ENCODE measurements around the gene MSH5.
"Not testable (repeated sequence)": the region's sequence is repeated elsewhere in the genome, so short reads cannot be mapped to it uniquely, and the experiment has no call there.

The MSH5 gene

GRCh38 chr6:31792761-31793171 is 53.0 kb downstream of the MSH5 start:
- no peak overlapping the region for H3K4me3 ChIP-seq (ENCODE audit: low read depth, low read length)
- no peak for DNase-seq (ENCODE audit: low read depth)
- TF ChIP-seq MYC (IDR thresholded peaks at IDR 0.05; ENCODE audit: low read depth, low read length) (no peak), POLR2A (IDR thresholded peaks at IDR 0.05; ENCODE audit: extremely low read depth, insufficient read length) (no peak)
- TF ChIP-seq, protein P1, sequence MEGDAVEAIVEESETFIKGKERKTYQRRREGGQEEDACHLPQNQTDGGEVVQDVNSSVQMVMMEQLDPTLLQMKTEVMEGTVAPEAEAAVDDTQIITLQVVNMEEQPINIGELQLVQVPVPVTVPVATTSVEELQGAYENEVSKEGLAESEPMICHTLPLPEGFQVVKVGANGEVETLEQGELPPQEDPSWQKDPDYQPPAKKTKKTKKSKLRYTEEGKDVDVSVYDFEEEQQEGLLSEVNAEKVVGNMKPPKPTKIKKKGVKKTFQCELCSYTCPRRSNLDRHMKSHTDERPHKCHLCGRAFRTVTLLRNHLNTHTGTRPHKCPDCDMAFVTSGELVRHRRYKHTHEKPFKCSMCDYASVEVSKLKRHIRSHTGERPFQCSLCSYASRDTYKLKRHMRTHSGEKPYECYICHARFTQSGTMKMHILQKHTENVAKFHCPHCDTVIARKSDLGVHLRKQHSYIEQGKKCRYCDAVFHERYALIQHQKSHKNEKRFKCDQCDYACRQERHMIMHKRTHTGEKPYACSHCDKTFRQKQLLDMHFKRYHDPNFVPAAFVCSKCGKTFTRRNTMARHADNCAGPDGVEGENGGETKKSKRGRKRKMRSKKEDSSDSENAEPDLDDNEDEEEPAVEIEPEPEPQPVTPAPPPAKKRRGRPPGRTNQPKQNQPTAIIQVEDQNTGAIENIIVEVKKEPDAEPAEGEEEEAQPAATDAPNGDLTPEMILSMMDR (IDR thresholded peaks at IDR 0.05; ENCODE audit: low read depth, low read length): no peak
- TF ChIP-seq, protein P2, sequence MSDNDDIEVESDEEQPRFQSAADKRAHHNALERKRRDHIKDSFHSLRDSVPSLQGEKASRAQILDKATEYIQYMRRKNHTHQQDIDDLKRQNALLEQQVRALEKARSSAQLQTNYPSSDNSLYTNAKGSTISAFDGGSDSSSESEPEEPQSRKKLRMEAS (IDR thresholded peaks at IDR 0.05; ENCODE audit: low read depth, low read length): no peak

DNA sequence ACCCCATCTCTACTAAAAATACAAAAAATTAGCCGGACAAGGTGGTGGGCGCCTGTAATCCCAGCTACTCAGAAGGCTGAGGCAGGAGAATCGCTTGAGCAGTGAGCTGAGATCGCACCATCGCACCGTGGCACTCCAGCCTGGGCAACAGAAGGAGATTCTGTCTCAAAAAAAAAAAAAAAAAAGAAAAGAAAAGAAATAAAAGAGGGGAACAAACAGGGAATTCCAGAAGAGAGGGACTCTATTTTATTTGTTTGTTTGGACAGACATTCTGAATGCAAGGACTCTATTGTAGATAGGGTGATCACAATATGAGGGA is 54.1 kb downstream of the MSH5 start:
- not testable (repeated sequence) for DNase-seq (ENCODE audit: low read depth)
- peak overlapping the region; percentile 75 for H3K4me3 ChIP-seq (ENCODE audit: low read depth, low read length)

GRCh38 chr6:31794294-31794865 is 54.6 kb downstream of the MSH5 start:
- peak overlapping the region; percentile 75 for H3K4me3 ChIP-seq (ENCODE audit: low read depth, low read length)
- TF ChIP-seq, protein P1 (IDR thresholded peaks at IDR 0.05; ENCODE audit: low read depth, low read length): no peak
- TF ChIP-seq POLR2A (IDR thresholded peaks at IDR 0.05; ENCODE audit: extremely low read depth, insufficient read length): no peak
- TF ChIP-seq, protein P2 (IDR thresholded peaks at IDR 0.05; ENCODE audit: low read depth, low read length): no peak
- no peak for TF ChIP-seq MYC (IDR thresholded peaks at IDR 0.05; ENCODE audit: low read depth, low read length)
- DNase-seq (ENCODE audit: low read depth): peak; percentile 58

- peak overlapping the region; percentile 75 for H3K4me3 ChIP-seq (ENCODE audit: low read depth, low read length)
- DNase-seq (ENCODE audit: low read depth): peak; percentile 54
- TF ChIP-seq MYC (IDR thresholded peaks at IDR 0.05; ENCODE audit: low read depth, low read length): no peak
- TF ChIP-seq, protein P2 (IDR thresholded peaks at IDR 0.05; ENCODE audit: low read depth, low read length): no peak
- TF ChIP-seq POLR2A (IDR thresholded peaks at IDR 0.05; ENCODE audit: extremely low read depth, insufficient read length): no peak
- TF ChIP-seq, protein P1 (IDR thresholded peaks at IDR 0.05; ENCODE audit: low read depth, low read length): no peak
These were observed 55.2 kb downstream of the MSH5 start for GRCh38 chr6:31794866-31795615.

DNA sequence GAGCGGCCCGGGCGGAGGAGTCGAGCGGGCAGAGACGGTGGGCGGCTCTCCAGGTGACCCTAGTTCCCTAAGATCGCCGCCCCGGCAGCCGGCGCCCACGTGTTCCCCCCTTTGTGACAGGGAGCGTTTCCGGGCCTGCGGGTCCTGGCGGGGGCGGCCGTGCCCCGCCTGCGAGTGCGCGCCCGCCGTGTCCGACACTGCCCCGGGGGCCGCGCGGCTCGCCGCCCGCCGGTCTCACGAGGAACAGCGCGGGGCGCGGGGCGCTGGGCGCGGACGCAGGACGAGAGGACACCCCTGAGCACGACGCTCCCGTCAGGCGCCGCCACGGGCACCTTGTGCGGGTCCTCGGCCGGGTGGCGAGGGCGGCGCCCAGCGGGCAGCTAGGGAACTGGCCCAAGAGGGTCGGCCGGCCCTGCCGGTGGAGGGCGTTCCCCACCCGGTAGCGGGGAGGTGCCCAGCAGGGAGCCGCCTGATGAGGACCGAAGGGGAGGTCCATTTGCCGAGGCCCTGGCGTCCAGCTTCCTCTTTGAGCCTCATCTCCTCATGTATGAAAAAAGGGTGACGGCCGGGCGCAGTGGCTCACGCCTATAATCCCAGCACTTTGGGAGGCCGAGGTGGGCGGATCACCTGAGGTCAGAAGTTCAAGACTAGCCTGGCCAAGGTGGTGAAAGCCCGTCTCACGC is 56.0 kb downstream of the MSH5 start, which contains the start of gene VARS1:
Gene VARS1, minus strand, starts transcription at position 137 of the 683 bp plus-strand sequence. CDS start 535 bp downstream, outside the sequence.
- peak; percentile 98 for DNase-seq (ENCODE audit: low read depth)
- peak; percentile 25 for TF ChIP-seq POLR2A (IDR thresholded peaks at IDR 0.05; ENCODE audit: extremely low read depth, insufficient read length)
- TF ChIP-seq, protein P1 (IDR thresholded peaks at IDR 0.05; ENCODE audit: low read depth, low read length): peak; percentile 92
- TF ChIP-seq, protein P2 (IDR thresholded peaks at IDR 0.05; ENCODE audit: low read depth, low read length): peak; percentile 96
- peak; percentile 87 for TF ChIP-seq MYC (IDR thresholded peaks at IDR 0.05; ENCODE audit: low read depth, low read length)
- H3K4me3 ChIP-seq (ENCODE audit: low read depth, low read length): peak within 1 kb of the TSS; percentile 75

GRCh38 chr6:31796993-31797385 is 57.2 kb downstream of the MSH5 start:
- no peak for DNase-seq (ENCODE audit: low read depth)
- TF ChIP-seq MYC (IDR thresholded peaks at IDR 0.05; ENCODE audit: low read depth, low read length): no peak
- TF ChIP-seq, protein P1 (IDR thresholded peaks at IDR 0.05; ENCODE audit: low read depth, low read length): no peak
- TF ChIP-seq, protein P2 (IDR thresholded peaks at IDR 0.05; ENCODE audit: low read depth, low read length): no peak
- TF ChIP-seq POLR2A (IDR thresholded peaks at IDR 0.05; ENCODE audit: extremely low read depth, insufficient read length): no peak
- no peak overlapping the region for H3K4me3 ChIP-seq (ENCODE audit: low read depth, low read length)

Measured in NB4 (cell line).